ENCODE data around the gene SALL3.
"Not testable (repeated sequence)": the region's sequence is repeated elsewhere in the genome, so short reads cannot be mapped to it uniquely, and the experiment has no call there.

The SALL3 gene

GRCh38 chr18:78979730-78980278, at the start of gene SALL3:
SALL3 (plus strand) TSS chr18:78979818; CDS start chr18:78980275, 457 bp downstream.
- no peak for DNase-seq (ENCODE audit: low spot score)

GRCh38 chr18:78932281-78932680, 47.3 kb upstream of the SALL3 start:
- DNase-seq (ENCODE audit: low spot score) = no peak

DNA sequence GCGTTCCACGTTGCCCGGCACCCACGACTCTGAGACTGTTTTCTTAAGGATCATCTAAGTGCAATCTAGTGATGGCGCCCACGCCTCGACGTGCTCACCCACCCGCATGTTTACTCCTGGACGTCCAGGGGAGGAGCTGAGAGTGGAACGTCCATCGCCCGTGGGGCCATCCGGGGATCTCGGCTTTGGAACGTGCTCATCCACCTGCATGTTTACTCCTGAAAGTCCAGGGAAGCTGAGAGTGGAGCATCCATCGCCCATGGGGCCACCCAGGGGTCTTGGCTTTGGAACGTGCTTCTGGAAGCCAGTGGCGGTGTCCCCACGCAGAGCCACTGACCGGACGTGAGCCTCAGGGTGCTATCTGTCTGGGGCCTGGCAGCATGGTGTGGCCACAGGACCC, 45.6 kb upstream of the SALL3 start:
- no peak for DNase-seq (ENCODE audit: low spot score)

DNA sequence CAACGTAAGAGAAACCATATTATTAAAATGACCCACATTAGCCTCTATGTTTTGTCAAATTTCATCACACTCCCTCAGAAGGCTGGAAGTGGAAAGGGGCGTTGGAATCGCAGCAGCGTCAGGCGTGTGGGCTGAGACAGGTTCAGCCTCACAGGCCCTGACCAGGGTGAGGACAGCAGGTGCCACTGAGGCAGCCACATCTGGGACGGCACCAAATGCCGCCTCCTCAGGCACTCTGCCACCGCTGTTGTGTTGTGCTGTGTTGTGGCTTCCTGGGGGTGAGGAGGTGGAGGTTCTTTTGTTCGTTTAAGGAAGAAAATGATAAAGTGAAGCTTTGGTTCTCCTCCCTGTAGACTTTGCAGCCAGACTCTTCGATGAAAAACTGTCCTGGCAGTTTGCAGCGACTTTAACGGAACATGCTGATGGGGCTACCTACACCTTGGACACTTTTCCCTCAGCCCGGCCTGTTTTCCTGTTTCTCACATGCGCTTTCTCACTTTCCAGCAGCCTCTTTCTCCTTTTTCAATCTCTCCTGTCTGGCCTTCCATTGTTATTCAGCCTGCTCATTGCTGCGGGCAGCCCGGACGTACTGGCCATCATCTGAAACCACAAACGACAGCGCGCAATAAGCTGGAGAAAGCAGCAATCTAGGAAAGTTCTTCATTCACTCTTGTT, 44.9 kb upstream of the SALL3 start:
- no peak for DNase-seq (ENCODE audit: low spot score)

GRCh38 chr18:78935406-78935805, 44.2 kb upstream of the SALL3 start:
- DNase-seq (ENCODE audit: low spot score) = no peak

GRCh38 chr18:78936251-78937005, 43.2 kb upstream of the SALL3 start:
- DNase-seq (ENCODE audit: low spot score) = no peak

GRCh38 chr18:78937166-78937565, 42.5 kb upstream of the SALL3 start:
- DNase-seq (ENCODE audit: low spot score) = no peak

DNA sequence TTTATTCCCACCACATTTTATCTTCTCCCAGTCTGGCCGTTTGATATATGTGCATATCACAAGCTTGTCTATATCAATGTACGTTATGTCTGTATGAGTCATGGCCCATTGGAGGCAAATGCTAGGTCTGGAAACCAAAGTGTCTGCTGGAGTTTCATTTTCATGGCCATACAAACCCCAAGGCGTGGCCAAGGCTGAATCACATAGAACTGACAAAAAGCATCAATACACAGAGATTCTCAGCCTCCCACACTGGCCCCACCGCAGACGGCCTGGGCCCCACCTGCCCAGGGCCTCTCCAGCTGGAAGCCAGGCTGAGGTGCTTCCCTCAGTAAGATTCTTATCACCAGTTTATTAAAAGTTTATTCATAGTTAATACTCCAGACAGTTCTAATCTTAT, 40.5 kb upstream of the SALL3 start:
- no peak for DNase-seq (ENCODE audit: low spot score)

DNA sequence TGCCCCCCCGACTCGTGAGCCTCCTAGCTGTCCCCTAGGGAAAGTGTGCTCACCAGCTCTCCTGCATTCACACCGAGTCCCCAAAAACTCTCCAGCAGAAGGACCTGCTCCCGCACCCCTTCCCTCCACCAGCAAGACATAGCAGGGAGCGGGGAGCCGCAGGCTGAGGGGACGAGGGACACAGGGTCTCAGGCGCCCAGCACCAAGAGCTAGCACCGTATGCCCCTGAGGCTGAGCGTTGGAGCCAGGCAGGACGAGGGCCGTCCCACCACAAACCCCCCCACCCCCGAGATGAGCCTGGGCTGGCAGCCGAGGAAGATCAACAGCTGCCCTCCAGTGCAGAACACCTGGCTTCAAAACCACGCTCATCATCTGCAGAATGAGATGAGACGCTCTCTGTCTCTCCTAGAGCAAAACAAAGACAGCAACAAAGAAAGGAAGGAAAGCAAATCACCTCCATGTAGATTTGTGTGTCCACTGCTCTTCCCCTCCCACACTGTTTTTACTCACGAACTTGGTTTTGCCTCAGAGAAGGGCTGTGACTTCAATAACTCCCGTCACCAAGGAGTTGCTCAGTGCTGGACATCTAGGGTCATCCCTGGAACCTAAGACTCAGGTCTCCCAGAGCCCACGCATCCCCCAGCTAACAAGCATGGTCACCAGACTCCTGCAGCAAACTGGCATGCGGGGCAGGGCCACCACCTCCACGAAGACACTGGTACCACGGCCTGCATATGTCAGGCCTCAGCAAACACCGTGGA, 39.7 kb upstream of the SALL3 start:
- DNase-seq (ENCODE audit: low spot score) = no peak

GRCh38 chr18:78942236-78942635, 37.4 kb upstream of the SALL3 start:
- not testable (repeated sequence) for DNase-seq (ENCODE audit: low spot score)

- DNase-seq (ENCODE audit: low spot score) = no peak
Measured at GRCh38 chr18:78945628-78946027, 34.0 kb upstream of the SALL3 start.

- no peak for DNase-seq (ENCODE audit: low spot score)
Measured at GRCh38 chr18:78947291-78947690, 32.3 kb upstream of the SALL3 start.

DNA sequence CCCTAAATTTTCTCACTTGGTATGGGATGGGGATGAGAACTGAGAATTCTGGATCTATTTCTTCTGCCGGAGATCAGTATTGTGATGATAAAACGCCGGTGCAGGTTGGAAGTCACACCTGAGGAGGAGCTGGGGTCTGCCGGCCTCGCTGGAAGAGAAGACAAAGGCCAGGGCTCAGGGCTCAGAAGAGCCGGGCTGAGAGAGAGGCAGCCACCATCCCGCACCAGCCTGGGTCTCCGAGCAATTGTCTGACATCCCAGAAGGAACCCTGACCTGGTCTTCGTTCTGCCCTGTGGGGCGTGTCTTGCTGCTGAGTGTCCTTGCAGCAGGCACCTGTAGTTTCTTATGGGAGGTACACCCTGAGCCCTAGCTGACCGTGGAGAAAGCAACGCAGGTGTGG, 31.4 kb upstream of the SALL3 start:
- no peak for DNase-seq (ENCODE audit: low spot score)

- no peak for DNase-seq (ENCODE audit: low spot score)
Measured at GRCh38 chr18:78948707-78949106, 30.9 kb upstream of the SALL3 start.

DNA sequence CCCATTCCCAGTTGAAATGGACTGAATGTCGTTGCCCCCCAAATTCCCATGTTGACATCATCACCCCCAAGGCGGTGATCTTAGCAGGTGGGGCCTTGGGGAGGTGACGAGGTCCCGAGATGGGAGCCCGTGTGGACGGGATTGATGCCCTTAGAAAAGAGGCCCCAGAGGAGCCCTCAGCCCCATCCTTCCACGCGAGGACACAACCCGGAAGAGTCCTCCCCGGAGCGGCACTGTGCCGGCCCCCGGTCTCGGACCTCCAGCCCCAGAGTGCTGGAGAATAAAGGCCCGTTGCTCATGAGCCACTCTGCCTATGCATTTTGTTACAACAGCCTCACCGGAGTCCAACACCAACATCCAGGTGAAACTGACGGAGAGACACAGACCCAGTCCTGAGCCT, 30.4 kb upstream of the SALL3 start:
- DNase-seq (ENCODE audit: low spot score) = no peak

DNA sequence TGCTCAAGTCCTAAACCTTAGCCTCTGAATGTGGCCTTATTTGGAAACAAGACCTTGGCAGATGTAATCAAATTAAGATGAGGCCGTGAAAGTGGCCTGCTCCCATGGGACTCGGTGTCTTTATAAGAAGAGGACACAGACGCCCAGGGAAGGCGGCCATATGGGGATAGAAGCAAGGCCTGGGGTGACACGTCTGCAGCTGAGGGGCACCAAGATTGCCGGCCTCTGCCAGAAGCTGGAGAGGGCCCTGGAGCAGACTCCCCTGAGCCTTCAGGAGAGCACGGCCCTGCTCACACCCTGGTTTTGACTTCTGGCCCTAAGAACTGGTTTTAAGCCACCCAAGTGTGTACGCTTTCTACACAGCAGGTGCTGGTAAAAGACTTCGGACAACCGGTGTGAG, 29.2 kb upstream of the SALL3 start:
- no peak for DNase-seq (ENCODE audit: low spot score)

GRCh38 chr18:78953566-78953965, 26.1 kb upstream of the SALL3 start:
- DNase-seq (ENCODE audit: low spot score) = no peak

DNA sequence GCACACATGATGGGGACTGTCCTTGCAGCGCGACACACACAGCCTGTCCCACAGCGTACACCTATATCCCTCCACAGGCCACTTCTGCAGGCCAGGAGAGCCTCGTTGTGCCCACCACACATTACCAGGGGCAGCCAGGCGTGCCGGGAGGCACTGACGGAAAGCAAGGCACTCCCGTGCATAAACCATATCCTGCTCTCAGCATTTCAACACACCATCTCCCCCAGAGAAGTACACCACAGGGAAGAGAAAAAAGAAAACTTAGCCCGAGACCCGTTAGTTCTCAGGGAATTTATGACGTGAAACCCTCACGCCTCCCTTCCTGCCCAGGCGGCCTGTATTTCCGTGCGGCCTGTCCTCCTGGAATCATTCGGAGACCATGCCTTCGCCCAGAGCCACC, 24.6 kb upstream of the SALL3 start:
- DNase-seq (ENCODE audit: low spot score) = no peak

DNA sequence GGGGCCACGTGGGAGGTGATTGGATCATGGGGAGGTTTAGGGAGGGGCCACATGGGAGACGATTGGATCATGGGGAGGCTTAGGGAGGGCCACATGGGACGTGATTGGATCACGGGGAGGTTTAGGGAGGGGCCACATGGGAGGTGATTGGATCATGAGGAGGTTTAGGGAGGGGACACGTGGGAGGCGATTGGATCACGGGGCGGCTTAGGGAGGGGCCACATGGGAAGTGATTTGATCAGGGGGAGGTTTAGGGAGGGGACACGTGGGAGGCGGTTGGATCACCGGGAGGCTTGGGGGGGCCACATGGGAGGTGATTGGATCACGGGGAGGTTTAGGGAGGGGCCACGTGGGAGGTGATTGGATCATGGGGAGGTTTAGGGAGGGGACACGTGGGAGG, 22.5 kb upstream of the SALL3 start:
- DNase-seq (ENCODE audit: low spot score) = no peak

- DNase-seq (ENCODE audit: low spot score) = no peak
Measured at GRCh38 chr18:78960709-78961108, 18.9 kb upstream of the SALL3 start.

- DNase-seq (ENCODE audit: low spot score) = no peak
Measured at GRCh38 chr18:78962098-78962497, 17.5 kb upstream of the SALL3 start.

DNA sequence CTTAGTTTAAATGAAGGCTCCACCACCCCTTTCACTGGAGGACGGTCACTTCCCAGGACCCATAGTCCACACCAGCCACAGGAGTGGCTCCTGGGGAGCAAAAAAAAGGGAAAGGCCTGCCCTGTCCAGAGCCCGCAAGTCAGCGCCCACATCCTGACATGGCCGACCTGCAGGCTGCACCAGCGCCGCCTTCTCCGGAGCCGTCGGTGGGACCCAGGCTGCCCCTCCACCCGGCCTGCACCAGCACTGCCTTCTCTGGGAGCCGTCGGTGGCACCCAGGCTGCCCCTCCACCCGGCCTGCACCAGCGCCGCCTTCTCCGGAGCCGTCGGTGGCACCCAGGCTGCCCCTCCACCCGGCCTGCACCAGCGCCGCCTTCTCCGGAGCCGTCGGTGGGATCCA, 14.9 kb upstream of the SALL3 start:
- not testable (repeated sequence) for DNase-seq (ENCODE audit: low spot score)

- no peak for DNase-seq (ENCODE audit: low spot score)
Measured at GRCh38 chr18:78965260-78965659, 14.4 kb upstream of the SALL3 start.

Data from GM03348 (cell line).